Nephron (organoid): ENCODE data around the gene DCAF8.

Experiments
- H3K27ac Mint-ChIP-seq, 3 experiments: 2 replicates each; pipeline ENCODE4 v1.8.0; 2020; ENCODE audit warnings: mixed read lengths in 3 of 3, mild to moderate bottlenecking in 2 of 3, moderate library complexity in 1 of 3
- H3K27me3 Mint-ChIP-seq: 2 replicates; pipeline ENCODE4 v1.8.0; 2021; ENCODE audit warnings: low read depth, mild to moderate bottlenecking, moderate library complexity, mixed read lengths
- H3K36me3 Mint-ChIP-seq: 2 replicates; pipeline ENCODE4 v1.8.0; 2020; ENCODE audit warnings: low read depth, mixed read lengths
- H3K4me1 Mint-ChIP-seq: 2 replicates; pipeline ENCODE4 v1.8.0; 2020; ENCODE audit warnings: mixed read lengths
- H3K4me3 Mint-ChIP-seq, 3 experiments: 2 replicates each; pipeline ENCODE4 v1.8.0; 2020; ENCODE audit warnings: mild to moderate bottlenecking in 3 of 3, mixed read lengths in 3 of 3, moderate library complexity in 2 of 3
- H3K9me3 Mint-ChIP-seq: 2 replicates; pipeline ENCODE4 v1.8.0; 2020; ENCODE audit warnings: mixed read lengths
- CTCF ChIP-seq, 3 experiments: fragments of 200-600 bp; sonication (generic); IDR thresholded peaks; one replicate each; pipeline ENCODE4 v1.5.0; 2021; ENCODE audit warnings: antibody characterized with exemption in 3 of 3; ENCODE audit not compliant: unreplicated experiment in 3 of 3

The DCAF8 gene

GRCh38 chr1:160237558-160237957 lies 24.8 kb downstream of the DCAF8 start:
- Mint-ChIP-seq H3K4me1 (no peaks in the 10 kb centered on the region), H3K27ac (no peak overlapping the region), H3K9me3 (no peaks in the 10 kb centered on the region), H3K27me3 (no peaks in the 10 kb centered on the region), H3K4me3 (no peak overlapping the region), H3K36me3 (peaks cover 72% of the 10 kb centered on the region)
- TF ChIP-seq CTCF (IDR thresholded peaks at IDR 0.05; ENCODE audit: unreplicated experiment in 3 of 3): no peak

- Mint-ChIP-seq H3K36me3 (peaks cover 69% of the 10 kb centered on the region), H3K27me3 (no peaks in the 10 kb centered on the region), H3K9me3 (no peaks in the 10 kb centered on the region), H3K4me1 (no peaks in the 10 kb centered on the region), H3K27ac (no peak overlapping the region), H3K4me3 (no peak overlapping the region)
- no peak for TF ChIP-seq CTCF (IDR thresholded peaks at IDR 0.05; ENCODE audit: unreplicated experiment in 3 of 3)
These were observed 25.5 kb downstream of the DCAF8 start for GRCh38 chr1:160236806-160237205.

GRCh38 chr1:160232911-160233310 lies 29.4 kb downstream of the DCAF8 start:
- Mint-ChIP-seq H3K27ac (no peak overlapping the region), H3K9me3 (no peaks in the 10 kb centered on the region), H3K27me3 (no peaks in the 10 kb centered on the region), H3K4me1 (no peaks in the 10 kb centered on the region), H3K4me3 (no peak overlapping the region), H3K36me3 (peaks cover 73% of the 10 kb centered on the region)
- TF ChIP-seq CTCF (IDR thresholded peaks at IDR 0.05; ENCODE audit: unreplicated experiment in 3 of 3): no peak

- Mint-ChIP-seq H3K4me1 (no peaks in the 10 kb centered on the region), H3K9me3 (no peaks in the 10 kb centered on the region), H3K4me3 (no peak overlapping the region), H3K27ac (no peak overlapping the region), H3K36me3 (peaks cover 57% of the 10 kb centered on the region), H3K27me3 (no peaks in the 10 kb centered on the region)
- no peak for TF ChIP-seq CTCF (IDR thresholded peaks at IDR 0.05; ENCODE audit: unreplicated experiment in 3 of 3)
These were observed 33.9 kb downstream of the DCAF8 start for GRCh38 chr1:160228431-160228830.

- Mint-ChIP-seq H3K36me3 (peaks cover 60% of the 10 kb centered on the region), H3K27ac (no peak overlapping the region)
These were observed 34.8 kb downstream of the DCAF8 start for GRCh38 chr1:160227561-160227960.

More at GRCh38 chr1:160227561-160227960, 34.8 kb downstream of the DCAF8 start:
- Mint-ChIP-seq H3K27me3 (no peaks in the 10 kb centered on the region), H3K4me1 (no peaks in the 10 kb centered on the region), H3K4me3 (no peak overlapping the region), H3K9me3 (no peaks in the 10 kb centered on the region)
- no peak for TF ChIP-seq CTCF (IDR thresholded peaks at IDR 0.05; ENCODE audit: unreplicated experiment in 3 of 3)
